Neural cell (in vitro differentiated cells): Measurements from ENCODE around the gene COL28A1. TPM values are rescaled to one million over a fixed set of nuclear protein-coding genes. Genes with fewer than 3 reads are reported as not detected.

ENCODE experiments used
- H2AFZ ChIP-seq: fragments of 200-600, 300-800 bp; sonication (generic), shearing (Covaris generic); 2 replicates; pipeline ENCODE4 v1.6.0; 2014; ENCODE audit warnings: low read depth, mild to moderate bottlenecking, antibody characterized with exemption, low read length, moderate library complexity
- H3F3A ChIP-seq: fragments of 200-600 bp; shearing (Covaris generic); 2 replicates; pipeline ENCODE4 v1.6.1; 2016; ENCODE audit warnings: mild to moderate bottlenecking, moderate library complexity, mixed read lengths, antibody characterized with exemption, low read length; ENCODE audit not compliant: insufficient read depth, poor library complexity, severe bottlenecking
- H3K27ac ChIP-seq: fragments of 200-600, 300-800 bp; sonication (generic), shearing (Covaris generic); 2 replicates; pipeline ENCODE4 v1.5.1; 2014; ENCODE audit warnings: mild to moderate bottlenecking, low read length, moderate library complexity
- H3K27me3 ChIP-seq: fragments of 300-800, 200-600 bp; sonication (generic), shearing (Covaris generic); 2 replicates; pipeline ENCODE4 v1.6.0; 2014; ENCODE audit warnings: mild to moderate bottlenecking, low read depth, low read length, moderate library complexity; ENCODE audit not compliant: insufficient read depth
- H3K36me3 ChIP-seq: fragments of 300-800, 200-600 bp; sonication (generic), shearing (Covaris generic); 2 replicates; pipeline ENCODE4 v1.5.1; 2014; ENCODE audit warnings: mild to moderate bottlenecking, antibody characterized with exemption, low read length, moderate library complexity; ENCODE audit not compliant: insufficient read depth
- H3K4me2 ChIP-seq: fragments of 300-800, 200-600 bp; sonication (generic), shearing (Covaris generic); 2 replicates; pipeline ENCODE4 v1.6.0; 2014; ENCODE audit warnings: mild to moderate bottlenecking, low read length
- H3K4me3 ChIP-seq: fragments of 300-800, 200-600 bp; sonication (generic), shearing (Covaris generic); 2 replicates; pipeline ENCODE4 v1.5.1; 2014; ENCODE audit warnings: mild to moderate bottlenecking, low read length, moderate library complexity
- H3K79me2 ChIP-seq: fragments of 200-600 bp; shearing (Covaris generic); replicated peaks from 2 replicates; pipeline ENCODE4 v1.6.0; 2014; ENCODE audit warnings: mild to moderate bottlenecking, low read length, moderate library complexity; ENCODE audit not compliant: insufficient read depth
- H3K9ac ChIP-seq: fragments of 300-800, 200-600 bp; sonication (generic), shearing (Covaris generic); 2 replicates; pipeline ENCODE4 v1.6.1; 2016; ENCODE audit warnings: mild to moderate bottlenecking, low read length, mixed read lengths
- H3K9me2 ChIP-seq: fragments of 200-600 bp; shearing (Covaris generic); 2 replicates; pipeline ENCODE4 v1.6.1; 2016; ENCODE audit warnings: mild to moderate bottlenecking, low read length, mixed read lengths; ENCODE audit not compliant: insufficient read depth
- H3K9me3 ChIP-seq: fragments of 200-600, 300-800 bp; sonication (generic), shearing (Covaris generic); 2 replicates; pipeline ENCODE4 v1.6.1; 2016; ENCODE audit warnings: mild to moderate bottlenecking, mixed run types, low read length, moderate library complexity, mixed read lengths
- H4K20me1 ChIP-seq: fragments of 200-600 bp; shearing (Covaris generic); 2 replicates; pipeline ENCODE4 v1.6.1; 2016; ENCODE audit warnings: mild to moderate bottlenecking, mixed run types; ENCODE audit not compliant: insufficient read depth
- CTCF ChIP-seq: fragments of 450-650 bp; IDR thresholded peaks from 2 replicates; pipeline ENCODE4 v1.5.1; 2014; ENCODE audit warnings: antibody characterized with exemption, mild to moderate bottlenecking, moderate library complexity; ENCODE audit not compliant: poor library complexity, severe bottlenecking
- EP300 ChIP-seq: fragments of 450-650 bp; conservative IDR thresholded peaks from 2 replicates; pipeline ENCODE4 v1.6.1; 2014; ENCODE audit warnings: antibody characterized with exemption, mild to moderate bottlenecking, moderate library complexity; ENCODE audit not compliant: poor library complexity, severe bottlenecking
- EZH2 ChIP-seq: fragments of 200-600, 300-800 bp; shearing (Covaris generic), sonication (generic); IDR thresholded peaks from 2 replicates; pipeline ENCODE4 v1.6.1; 2014; ENCODE audit warnings: antibody characterized with exemption, low read length, borderline replicate concordance, mild to moderate bottlenecking; ENCODE audit not compliant: insufficient read depth, poor library complexity, severe bottlenecking
- MXI1 ChIP-seq: fragments of 450-650 bp; conservative IDR thresholded peaks from 2 replicates; pipeline ENCODE4 v1.6.1; 2014; ENCODE audit warnings: antibody characterized with exemption, mild to moderate bottlenecking; ENCODE audit not compliant: poor library complexity, severe bottlenecking
- POLR2AphosphoS5 ChIP-seq: IDR thresholded peaks from 2 replicates; pipeline ENCODE4 v1.6.1; 2012
- RAD21 ChIP-seq: fragments of 450-650 bp; conservative IDR thresholded peaks from 2 replicates; pipeline ENCODE4 v1.6.1; 2014; ENCODE audit warnings: antibody characterized with exemption, mild to moderate bottlenecking, moderate library complexity
- REST ChIP-seq: IDR thresholded peaks from 2 replicates; pipeline ENCODE4 v1.6.1; 2012; ENCODE audit warnings: borderline replicate concordance
- SMC3 ChIP-seq: fragments of 450-650 bp; conservative IDR thresholded peaks from 2 replicates; pipeline ENCODE4 v1.6.1; 2014; ENCODE audit warnings: antibody characterized with exemption, mild to moderate bottlenecking, moderate library complexity; ENCODE audit not compliant: poor library complexity
- TAF1 ChIP-seq: IDR thresholded peaks from 2 replicates; pipeline ENCODE4 v1.6.1; 2012; ENCODE audit warnings: low read depth
- polyA plus RNA-seq: library from polyadenylated mRNA; depleted of rRNA; stranded (reverse); fragments of >200 nt; gene quantifications from 2 replicates; pipeline ENCODE4 v1.2.3, GENCODE V29; 2014

The COL28A1 gene
- polyA plus RNA-seq, 1 donor from 2014 or later = 1.0 TPM

- Histone ChIP-seq H3K36me3 (no peaks in the 10 kb centered on the region), H3F3A (no peaks in the 10 kb centered on the region), H3K9me2 (no peaks in the 10 kb centered on the region), H2AFZ (no peak overlapping the region), H3K4me2 (no peak overlapping the region), H3K79me2 (no peaks in the 10 kb centered on the region), H3K9ac (no peak overlapping the region), H3K9me3 (no peaks in the 10 kb centered on the region), H3K4me3 (no peak overlapping the region), H3K27ac (no peak overlapping the region), H4K20me1 (no peaks in the 10 kb centered on the region), H3K27me3 (no peaks in the 10 kb centered on the region)
- TF ChIP-seq CTCF (no peak), EZH2 (no peak), TAF1 (no peak), POLR2AphosphoS5 (no peak), REST (no peak), EP300 (no peak), MXI1 (no peak), RAD21 (no peak), SMC3 (no peak)
Observed at GRCh38 chr7:7330997-7331396, 204.7 kb downstream of the COL28A1 start.

GRCh38 chr7:7329326-7329725 lies 206.3 kb downstream of the COL28A1 start:
- H3K4me2 ChIP-seq = no peak overlapping the region
- no peak for TF ChIP-seq EZH2
- H4K20me1 ChIP-seq = no peaks in the 10 kb centered on the region
- no peaks in the 10 kb centered on the region for H3K9me3 ChIP-seq
- H3K27me3 ChIP-seq = no peaks in the 10 kb centered on the region
- H3K9me2 ChIP-seq = no peaks in the 10 kb centered on the region
- H3K79me2 ChIP-seq = no peaks in the 10 kb centered on the region
- no peak overlapping the region for H3K4me3 ChIP-seq
- H2AFZ ChIP-seq = no peak overlapping the region
- no peak overlapping the region for H3K27ac ChIP-seq
- H3K36me3 ChIP-seq = no peaks in the 10 kb centered on the region
- H3K9ac ChIP-seq = no peak overlapping the region
- no peaks in the 10 kb centered on the region for H3F3A ChIP-seq

- no peaks in the 10 kb centered on the region for H3F3A ChIP-seq
- H3K4me2 ChIP-seq = no peak overlapping the region
- no peaks in the 10 kb centered on the region for H3K79me2 ChIP-seq
- H3K27me3 ChIP-seq = no peaks in the 10 kb centered on the region
- H4K20me1 ChIP-seq = no peaks in the 10 kb centered on the region
- TF ChIP-seq EZH2 = no peak
- no peak for TF ChIP-seq POLR2AphosphoS5
- TF ChIP-seq TAF1 = no peak
- no peak for TF ChIP-seq RAD21
- no peak overlapping the region for H3K9ac ChIP-seq
- no peak overlapping the region for H3K4me3 ChIP-seq
- H3K27ac ChIP-seq = no peak overlapping the region
- H3K9me2 ChIP-seq = no peaks in the 10 kb centered on the region
- no peaks in the 10 kb centered on the region for H3K9me3 ChIP-seq
- H2AFZ ChIP-seq = no peak overlapping the region
- no peaks in the 10 kb centered on the region for H3K36me3 ChIP-seq
Observed at GRCh38 chr7:7327423-7327822, 208.2 kb downstream of the COL28A1 start.
